Cerebellar cortex (tissue), 1 donor: ENCODE measurements around the gene TSPAN31.

Experiments
- DNase-seq: peaks from one replicate; pipeline ENCODE4 v3.0.0-alpha.2; 2015; ENCODE audit warnings: low spot score

The TSPAN31 gene

GRCh38 chr12:57722716-57723629 is 21.9 kb upstream of the TSPAN31 start:
- peak; percentile 28 for DNase-seq

DNA sequence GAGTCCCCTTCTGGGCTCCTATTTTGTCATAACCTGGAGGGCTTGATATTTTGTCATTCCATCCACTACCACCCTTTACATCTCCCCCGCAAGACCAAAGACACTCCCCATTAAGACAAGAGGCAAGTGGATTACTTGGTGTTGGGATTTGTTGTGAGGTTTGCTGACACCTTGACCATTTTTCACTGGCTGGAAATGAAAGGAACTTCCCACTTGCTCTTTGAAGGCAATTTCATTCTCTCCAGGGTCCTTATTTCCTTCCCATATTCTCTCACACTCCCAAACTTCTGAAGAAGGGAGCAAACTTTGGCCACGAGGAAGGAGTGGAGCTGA is 21.2 kb upstream of the TSPAN31 start:
- DNase-seq: no peak

GRCh38 chr12:57724003-57724935 is 20.6 kb upstream of the TSPAN31 start:
- no peak for DNase-seq

GRCh38 chr12:57724936-57725740 is 19.7 kb upstream of the TSPAN31 start:
- DNase-seq: no peak

- no peak for DNase-seq
Measured at GRCh38 chr12:57725851-57726150, 19.0 kb upstream of the TSPAN31 start.

DNA sequence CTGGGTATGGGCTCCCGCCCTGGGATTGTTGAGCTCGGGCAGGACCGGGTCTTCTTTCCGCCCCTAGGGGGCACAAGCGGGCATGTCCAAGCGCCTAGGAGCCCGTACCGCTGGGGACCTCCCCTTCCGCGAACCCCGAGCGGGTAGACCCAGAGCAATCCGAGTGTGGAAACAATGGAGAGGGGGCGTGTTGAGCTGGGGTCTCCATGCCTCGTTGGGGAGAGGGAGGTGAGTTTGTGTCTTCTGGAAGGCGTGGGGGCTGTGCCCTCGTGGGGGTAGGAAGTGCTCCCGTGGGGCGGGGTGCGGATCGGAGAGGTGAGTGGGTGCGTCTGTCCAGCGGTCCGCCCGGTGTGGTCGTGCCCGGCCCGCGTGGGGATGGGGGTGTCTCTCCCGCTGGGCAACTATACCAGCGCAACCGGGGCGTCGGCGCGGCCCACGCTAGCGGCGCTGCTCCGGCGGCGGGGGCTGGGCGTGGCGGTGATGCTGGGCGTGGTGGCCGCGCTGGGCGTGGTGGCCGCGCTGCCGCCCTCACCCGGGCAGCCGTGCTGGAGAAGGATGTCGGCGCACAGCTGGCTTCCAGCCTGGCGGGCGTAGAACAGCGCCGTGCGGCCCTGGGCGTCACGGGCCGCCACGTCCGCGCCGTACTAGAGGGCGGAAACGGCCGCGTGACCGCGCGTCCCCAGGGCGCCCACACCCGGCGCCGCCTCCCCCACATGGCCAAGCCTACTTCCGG is 18.5 kb upstream of the TSPAN31 start:
- DNase-seq: no peak

DNA sequence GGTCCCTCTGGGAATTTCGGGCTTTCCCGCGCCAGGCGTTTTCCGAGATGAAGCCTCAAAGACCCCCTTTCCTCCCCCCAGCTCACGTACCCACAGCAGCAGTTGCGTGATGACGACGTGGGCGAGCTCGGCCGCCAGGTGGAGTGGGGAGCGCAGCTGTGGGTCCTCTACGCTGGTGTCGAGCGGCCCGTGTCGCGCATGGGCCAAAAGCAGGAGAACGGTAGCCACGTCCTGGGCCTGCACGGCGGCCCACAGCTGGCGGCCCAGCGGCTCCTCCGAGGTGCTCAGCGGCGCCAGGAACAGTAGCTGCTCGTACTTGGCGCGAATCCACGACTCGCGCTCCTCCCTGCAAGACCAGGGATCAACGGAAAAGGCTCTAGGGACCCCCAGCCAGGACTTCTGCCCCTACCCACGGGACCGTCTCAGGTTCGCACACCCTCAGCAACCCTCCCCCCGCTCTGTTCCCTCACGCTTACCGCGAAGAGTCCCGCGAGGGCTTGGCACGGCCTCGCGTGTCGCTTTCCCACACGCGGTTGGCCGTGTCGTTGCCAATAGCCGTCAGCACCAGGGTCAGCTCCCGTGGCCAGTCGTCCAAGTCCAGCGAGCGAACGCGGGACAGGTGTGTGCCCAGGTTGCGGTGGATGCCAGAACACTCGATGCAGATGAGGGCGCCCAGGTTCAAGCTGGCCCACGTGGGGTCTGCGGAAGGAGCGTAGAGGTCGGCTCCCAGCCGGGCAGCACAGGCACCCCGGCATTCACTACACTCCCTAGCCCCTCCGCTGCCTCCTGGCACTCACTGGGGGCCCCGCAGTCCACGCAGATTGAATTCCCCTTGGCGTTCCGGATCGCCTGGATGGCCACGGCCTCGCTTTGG is 17.7 kb upstream of the TSPAN31 start:
- no peak for DNase-seq

- no peak for DNase-seq
Measured at GRCh38 chr12:57727758-57728395, 17.0 kb upstream of the TSPAN31 start.

- DNase-seq: no peak
Measured at GRCh38 chr12:57729321-57729844, 15.5 kb upstream of the TSPAN31 start.

DNA sequence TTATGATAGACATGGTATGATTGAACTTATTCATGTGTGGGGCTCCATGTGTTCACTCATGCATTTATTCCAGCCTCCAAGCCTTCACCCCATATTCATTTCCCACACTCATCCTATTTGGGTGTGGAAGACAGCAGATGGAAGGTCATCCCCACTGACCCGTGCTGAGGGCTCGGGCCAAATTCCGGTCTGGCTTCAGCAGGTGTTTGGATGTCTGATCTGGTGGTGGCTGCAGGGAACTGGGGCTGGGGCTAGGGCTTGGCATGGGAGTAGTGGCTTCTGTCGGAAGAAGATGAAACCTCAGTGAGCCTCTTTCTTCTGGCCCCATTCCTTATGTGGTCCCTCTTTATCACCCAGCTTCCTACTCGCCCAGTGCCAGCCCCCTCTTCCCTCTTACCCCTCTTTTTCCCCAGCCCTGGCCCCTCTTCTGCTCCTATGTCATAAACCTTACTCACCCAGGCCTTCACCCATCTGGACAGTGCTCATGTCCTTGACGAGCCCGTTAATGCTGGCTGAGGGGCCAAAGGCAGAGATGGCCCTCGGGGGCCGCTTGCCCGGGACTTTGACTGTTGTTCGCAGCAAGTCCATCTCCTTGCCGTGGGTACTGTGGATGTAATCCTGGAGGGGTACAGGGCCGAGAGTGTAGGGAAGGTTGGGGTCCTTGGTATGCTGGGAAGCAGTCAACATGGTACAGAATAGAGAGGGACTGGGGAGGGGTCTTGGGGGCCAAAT is 14.3 kb upstream of the TSPAN31 start:
- DNase-seq: no peak

DNA sequence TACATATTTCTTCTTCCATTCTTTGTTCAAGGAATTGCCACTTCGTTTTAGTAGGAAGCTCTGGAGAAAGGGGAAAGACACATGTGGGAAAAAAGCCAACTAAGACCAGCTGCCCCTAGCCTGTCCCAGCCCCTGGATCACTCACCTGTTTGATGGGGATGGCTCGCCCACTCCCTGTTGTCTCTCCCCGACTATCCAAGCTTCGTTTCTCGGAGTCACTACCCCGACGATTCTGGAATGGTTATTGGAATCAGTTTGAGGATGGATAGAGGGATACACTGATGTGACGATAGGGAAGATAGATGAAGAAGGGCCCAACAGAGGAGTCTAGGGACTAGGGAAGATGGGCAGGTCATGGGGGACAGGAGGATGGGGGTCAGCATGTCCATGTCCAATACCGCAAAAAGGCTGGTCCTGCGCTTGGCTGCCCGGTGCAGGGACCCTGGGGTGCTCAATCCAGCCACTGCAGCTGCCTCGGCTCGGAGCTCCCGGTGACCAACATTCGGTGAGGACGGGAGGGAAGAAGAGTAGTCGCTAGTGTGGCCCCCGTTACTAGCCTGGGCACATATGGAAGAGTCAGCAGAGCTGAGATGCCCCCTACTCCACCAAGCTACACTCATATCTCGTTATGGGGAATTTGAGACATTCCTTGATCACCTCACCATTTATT is 13.3 kb upstream of the TSPAN31 start:
- no peak for DNase-seq

DNA sequence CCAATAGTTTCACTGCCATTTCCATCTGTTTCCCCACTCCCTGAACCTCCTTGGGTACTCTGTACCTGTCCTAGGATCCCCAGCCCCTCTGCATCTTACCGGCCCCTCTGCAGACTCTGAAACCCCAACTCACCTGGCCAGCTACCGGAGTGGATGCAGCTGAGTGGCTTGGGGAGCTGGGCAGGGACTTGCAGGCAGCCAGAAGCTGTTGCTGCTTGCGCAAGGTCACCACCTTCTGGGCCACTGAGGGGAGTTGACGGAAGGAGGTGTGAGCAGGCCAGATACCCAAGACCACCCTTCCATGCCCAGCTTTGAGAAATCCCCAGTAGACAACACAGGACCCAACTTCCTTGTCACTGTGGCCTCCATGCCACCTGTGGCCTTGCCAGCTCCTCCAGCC is 12.6 kb upstream of the TSPAN31 start:
- no peak for DNase-seq

DNA sequence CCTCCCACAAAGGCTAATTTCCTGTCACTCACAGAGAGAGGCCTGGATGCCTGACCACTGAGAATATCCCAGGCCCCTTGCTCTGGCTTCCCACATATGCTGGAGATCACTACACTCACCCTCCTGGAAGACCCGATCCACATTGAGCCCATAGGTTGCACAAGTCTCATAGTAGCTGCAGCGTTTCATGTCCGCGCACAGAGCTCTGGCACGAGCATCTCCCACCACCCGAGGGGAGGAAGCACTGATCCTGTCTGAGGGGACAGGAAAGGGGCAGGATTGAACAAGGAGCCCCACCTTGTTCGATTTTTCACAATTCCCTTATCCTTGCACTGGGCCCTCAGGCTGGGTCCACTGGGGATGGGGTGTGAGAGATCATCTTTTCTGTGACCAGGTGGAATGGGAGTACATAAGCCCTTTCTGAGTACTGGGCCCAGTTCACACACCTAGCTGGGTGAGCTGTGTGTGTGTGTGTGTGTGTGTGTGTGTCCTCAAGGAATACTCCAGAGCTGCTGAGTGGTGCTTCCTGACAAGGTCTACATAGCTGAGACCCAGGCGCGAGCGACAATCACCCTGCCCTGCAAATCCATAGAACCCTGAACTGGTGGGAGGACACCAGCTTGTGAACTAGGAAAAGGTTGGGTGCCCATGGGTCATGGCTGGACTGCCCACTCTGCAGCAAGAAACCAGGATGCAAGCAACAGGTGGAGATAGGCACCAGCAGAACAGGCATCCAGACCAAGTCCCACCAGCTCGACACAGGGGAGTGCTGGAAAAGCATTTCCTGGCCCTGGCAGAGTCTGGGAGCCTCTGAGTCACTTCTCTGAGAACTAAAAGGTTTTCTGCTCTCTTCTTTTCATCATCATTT is 11.9 kb upstream of the TSPAN31 start:
- DNase-seq: no peak

DNA sequence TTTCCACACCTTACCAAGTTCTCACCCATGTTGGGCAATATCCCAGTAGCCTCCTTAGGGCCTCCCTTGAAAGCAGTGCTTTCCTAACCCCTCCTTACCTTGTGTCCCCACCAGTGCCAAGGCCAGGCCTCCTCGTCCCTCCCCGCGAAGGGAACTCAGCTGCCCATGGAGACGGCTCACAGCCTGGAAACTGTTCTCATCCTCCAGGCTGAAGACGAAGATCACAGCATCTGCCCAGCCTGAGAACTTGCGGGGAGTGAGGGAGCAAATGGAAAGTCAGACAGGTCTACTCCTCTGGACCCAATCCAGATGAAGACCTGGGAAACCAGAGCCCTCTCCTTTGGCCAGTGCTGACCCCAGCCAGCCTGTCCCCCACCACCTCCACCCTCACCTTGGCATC is 10.9 kb upstream of the TSPAN31 start:
- DNase-seq: no peak

- no peak for DNase-seq
Measured at GRCh38 chr12:57734591-57734990, 10.2 kb upstream of the TSPAN31 start.

DNA sequence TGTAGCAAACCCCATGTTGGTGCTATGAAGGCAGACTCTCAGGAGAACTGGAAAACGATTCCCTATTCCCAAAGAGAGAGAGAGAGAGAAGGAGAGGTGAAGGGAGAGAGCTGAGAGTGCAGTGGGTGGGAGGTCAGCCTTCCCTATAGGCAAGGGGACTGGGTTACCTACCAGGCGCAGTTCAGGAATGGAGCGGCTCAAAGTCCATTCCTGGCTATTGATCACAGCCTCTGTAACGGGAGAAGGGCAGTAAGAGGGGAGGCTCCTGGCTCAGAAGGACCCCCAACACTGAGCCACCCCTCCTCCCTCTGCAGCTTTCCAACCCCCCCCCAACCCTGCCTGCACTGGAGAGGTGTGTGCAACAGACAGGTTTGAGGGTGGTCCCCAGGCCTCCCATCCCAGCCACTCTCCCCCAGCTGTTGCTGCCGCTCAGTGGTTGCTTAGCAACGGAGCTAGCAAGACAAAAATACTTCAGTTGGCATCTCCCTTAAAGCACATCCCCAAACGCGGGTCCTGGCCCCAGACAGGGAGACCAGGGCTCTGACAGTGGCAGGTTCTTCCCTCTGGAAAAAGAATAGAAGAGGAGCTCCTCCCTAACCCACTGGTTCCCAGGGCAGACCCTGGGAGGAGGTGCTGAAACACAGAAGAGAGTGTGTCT is 9.5 kb upstream of the TSPAN31 start:
- no peak for DNase-seq
